Fibroblast of mammary gland (primary cell): ENCODE measurements around the gene DMRT2.

Experiments used
- DNase-seq: peaks from one replicate; pipeline ENCODE4 v3.0.0-alpha.2; 2010; ENCODE audit warnings: low read depth
- H3K4me3 ChIP-seq: 2 replicates; pipeline ENCODE4 v1.5.1; 2011; ENCODE audit warnings: low read depth, mild to moderate bottlenecking, low read length, moderate library complexity; ENCODE audit not compliant: control insufficient read depth
- CTCF ChIP-seq: conservative IDR thresholded peaks from 2 replicates; pipeline ENCODE4 v1.5.1; 2011; ENCODE audit warnings: low read depth, low read length, inconsistent platforms; ENCODE audit not compliant: control insufficient read depth, insufficient read depth

The DMRT2 gene

GRCh38 chr9:1050125-1050895 lies at the start of gene DMRT2:
Gene DMRT2, plus strand, starts transcription at chr9:1050357. Its CDS starts 1,257 bp downstream, at chr9:1051614.
- no peak for TF ChIP-seq CTCF
- DNase-seq, result peak; percentile 90
- H3K4me3 ChIP-seq, result no peak within 1 kb of the TSS

GRCh38 chr9:1001838-1002237 lies 48.3 kb upstream of the DMRT2 start:
- TF ChIP-seq CTCF, result no peak
- H3K4me3 ChIP-seq, result no peak overlapping the region
- peak; percentile 58 for DNase-seq

GRCh38 chr9:1002678-1003077 lies 47.5 kb upstream of the DMRT2 start:
- TF ChIP-seq CTCF, result no peak
- no peak overlapping the region for H3K4me3 ChIP-seq

GRCh38 chr9:1005043-1005667 lies 45.0 kb upstream of the DMRT2 start:
- peak; percentile 61 for DNase-seq
- no peak overlapping the region for H3K4me3 ChIP-seq
- TF ChIP-seq CTCF, result peak; percentile 73

More at GRCh38 chr9:1002678-1003077, 47.5 kb upstream of the DMRT2 start:
- no peak for DNase-seq

GRCh38 chr9:1007312-1007711 lies 42.8 kb upstream of the DMRT2 start:
- no peak overlapping the region for H3K4me3 ChIP-seq
- no peak for TF ChIP-seq CTCF
- DNase-seq, result no peak

- DNase-seq, result peak; percentile 52
- no peak for TF ChIP-seq CTCF
- H3K4me3 ChIP-seq, result no peak overlapping the region
These were observed 41.9 kb upstream of the DMRT2 start for GRCh38 chr9:1008216-1008615.
